ENCODE data around the gene CDKAL1.
"Not testable (repeated sequence)": the region's sequence is repeated elsewhere in the genome, so short reads cannot be mapped to it uniquely, and the experiment has no call there.

Gene CDKAL1

GRCh38 chr6:20797597-20797996 lies 263.3 kb downstream of the CDKAL1 start:
- no peak for DNase-seq (ENCODE audit: low read depth)

- no peak for DNase-seq (ENCODE audit: low read depth)
These were observed 266.0 kb downstream of the CDKAL1 start for GRCh38 chr6:20800229-20800628.

- no peak for DNase-seq (ENCODE audit: low read depth)
These were observed 266.4 kb downstream of the CDKAL1 start for GRCh38 chr6:20800653-20801052.

GRCh38 chr6:20801595-20801994 lies 267.3 kb downstream of the CDKAL1 start:
- no peak for DNase-seq (ENCODE audit: low read depth)

GRCh38 chr6:20802596-20802995 lies 268.3 kb downstream of the CDKAL1 start:
- DNase-seq (ENCODE audit: low read depth) = no peak

- no peak for DNase-seq (ENCODE audit: low read depth)
These were observed 270.8 kb downstream of the CDKAL1 start for GRCh38 chr6:20805021-20805420.

- no peak for DNase-seq (ENCODE audit: low read depth)
These were observed 272.4 kb downstream of the CDKAL1 start for GRCh38 chr6:20806669-20807068.

- DNase-seq (ENCODE audit: low read depth) = no peak
These were observed 274.2 kb downstream of the CDKAL1 start for GRCh38 chr6:20808439-20808838.

GRCh38 chr6:20808924-20809323 lies 274.7 kb downstream of the CDKAL1 start:
- DNase-seq (ENCODE audit: low read depth) = no peak

- no peak for DNase-seq (ENCODE audit: low read depth)
These were observed 276.5 kb downstream of the CDKAL1 start for GRCh38 chr6:20810727-20811108.

GRCh38 chr6:20811109-20811761 lies 277.0 kb downstream of the CDKAL1 start:
- DNase-seq (ENCODE audit: low read depth) = peak; percentile 91

- no peak for DNase-seq (ENCODE audit: low read depth)
These were observed 278.5 kb downstream of the CDKAL1 start for GRCh38 chr6:20812776-20813175.

GRCh38 chr6:20814494-20814893 lies 280.2 kb downstream of the CDKAL1 start:
- no peak for DNase-seq (ENCODE audit: low read depth)

- DNase-seq (ENCODE audit: low read depth) = no peak
These were observed 281.9 kb downstream of the CDKAL1 start for GRCh38 chr6:20816126-20816525.

GRCh38 chr6:20817806-20818320 lies 283.6 kb downstream of the CDKAL1 start:
- DNase-seq (ENCODE audit: low read depth) = no peak

GRCh38 chr6:20819774-20820400 lies 285.6 kb downstream of the CDKAL1 start:
- no peak for DNase-seq (ENCODE audit: low read depth)

- no peak for DNase-seq (ENCODE audit: low read depth)
These were observed 292.1 kb downstream of the CDKAL1 start for GRCh38 chr6:20826378-20826777.

GRCh38 chr6:20827798-20828197 lies 293.5 kb downstream of the CDKAL1 start:
- no peak for DNase-seq (ENCODE audit: low read depth)

GRCh38 chr6:20830576-20830975 lies 296.3 kb downstream of the CDKAL1 start:
- no peak for DNase-seq (ENCODE audit: low read depth)

- not testable (repeated sequence) for DNase-seq (ENCODE audit: low read depth)
These were observed 297.0 kb downstream of the CDKAL1 start for GRCh38 chr6:20831251-20831650.

- no peak for DNase-seq (ENCODE audit: low read depth)
These were observed 299.7 kb downstream of the CDKAL1 start for GRCh38 chr6:20833881-20834515.

- DNase-seq (ENCODE audit: low read depth) = no peak
These were observed 301.2 kb downstream of the CDKAL1 start for GRCh38 chr6:20835315-20836010.

GRCh38 chr6:20837189-20837588 lies 302.9 kb downstream of the CDKAL1 start:
- no peak for DNase-seq (ENCODE audit: low read depth)

Data from HS-5 (cell line).